HG02623 (cell line): ENCODE measurements around the gene SNX8.
"Not testable (repeated sequence)": the region's sequence is repeated elsewhere in the genome, so short reads cannot be mapped to it uniquely, and the experiment has no call there.

ENCODE experiments used
- ATAC-seq: cut with Tn5 transposase; IDR thresholded peaks from one replicate; pipeline ENCODE4 v1.9.1; 2021; ENCODE audit warnings: moderate library complexity; ENCODE audit not compliant: unreplicated experiment

The SNX8 gene, protein sequence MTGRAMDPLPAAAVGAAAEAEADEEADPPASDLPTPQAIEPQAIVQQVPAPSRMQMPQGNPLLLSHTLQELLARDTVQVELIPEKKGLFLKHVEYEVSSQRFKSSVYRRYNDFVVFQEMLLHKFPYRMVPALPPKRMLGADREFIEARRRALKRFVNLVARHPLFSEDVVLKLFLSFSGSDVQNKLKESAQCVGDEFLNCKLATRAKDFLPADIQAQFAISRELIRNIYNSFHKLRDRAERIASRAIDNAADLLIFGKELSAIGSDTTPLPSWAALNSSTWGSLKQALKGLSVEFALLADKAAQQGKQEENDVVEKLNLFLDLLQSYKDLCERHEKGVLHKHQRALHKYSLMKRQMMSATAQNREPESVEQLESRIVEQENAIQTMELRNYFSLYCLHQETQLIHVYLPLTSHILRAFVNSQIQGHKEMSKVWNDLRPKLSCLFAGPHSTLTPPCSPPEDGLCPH

DNA sequence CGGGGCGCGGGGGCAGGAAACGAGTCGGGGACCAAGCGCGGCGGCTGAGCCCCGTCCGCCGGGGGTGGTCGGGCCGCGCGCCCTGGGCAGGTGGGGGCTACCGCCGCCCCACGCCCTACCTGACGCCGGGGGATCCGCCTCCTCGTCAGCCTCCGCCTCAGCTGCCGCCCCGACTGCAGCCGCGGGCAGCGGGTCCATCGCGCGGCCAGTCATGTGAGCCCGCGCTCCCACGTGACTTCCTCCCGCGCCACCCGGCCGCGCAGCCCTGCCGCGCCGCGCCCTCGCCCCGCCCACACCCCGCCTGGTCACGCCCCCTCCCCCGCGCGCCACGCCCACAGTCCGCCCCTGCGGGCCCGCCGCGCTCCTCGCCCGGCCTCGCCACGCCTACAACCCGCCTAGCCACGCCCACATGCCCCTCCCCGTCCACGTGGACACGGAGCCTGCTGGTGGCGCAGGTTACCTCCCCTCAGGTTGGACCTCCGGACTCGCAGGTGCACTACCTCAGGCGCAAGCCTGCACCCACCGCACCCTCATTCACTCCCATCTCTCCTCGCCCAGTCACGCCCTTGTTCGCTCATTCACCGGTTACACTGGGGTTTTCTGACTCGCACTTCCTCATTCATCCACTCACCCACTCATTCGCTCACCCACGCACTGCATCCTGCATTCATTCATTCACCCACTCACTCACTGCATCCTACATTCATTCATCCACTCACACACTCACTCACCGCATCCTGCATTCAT, at the start of gene SNX8:
Gene SNX8, minus strand, starts transcription at position 233 of the 747 bp plus-strand sequence. Its CDS starts 20 bp downstream, at position 213.
- peak; percentile 73 for ATAC-seq

DNA sequence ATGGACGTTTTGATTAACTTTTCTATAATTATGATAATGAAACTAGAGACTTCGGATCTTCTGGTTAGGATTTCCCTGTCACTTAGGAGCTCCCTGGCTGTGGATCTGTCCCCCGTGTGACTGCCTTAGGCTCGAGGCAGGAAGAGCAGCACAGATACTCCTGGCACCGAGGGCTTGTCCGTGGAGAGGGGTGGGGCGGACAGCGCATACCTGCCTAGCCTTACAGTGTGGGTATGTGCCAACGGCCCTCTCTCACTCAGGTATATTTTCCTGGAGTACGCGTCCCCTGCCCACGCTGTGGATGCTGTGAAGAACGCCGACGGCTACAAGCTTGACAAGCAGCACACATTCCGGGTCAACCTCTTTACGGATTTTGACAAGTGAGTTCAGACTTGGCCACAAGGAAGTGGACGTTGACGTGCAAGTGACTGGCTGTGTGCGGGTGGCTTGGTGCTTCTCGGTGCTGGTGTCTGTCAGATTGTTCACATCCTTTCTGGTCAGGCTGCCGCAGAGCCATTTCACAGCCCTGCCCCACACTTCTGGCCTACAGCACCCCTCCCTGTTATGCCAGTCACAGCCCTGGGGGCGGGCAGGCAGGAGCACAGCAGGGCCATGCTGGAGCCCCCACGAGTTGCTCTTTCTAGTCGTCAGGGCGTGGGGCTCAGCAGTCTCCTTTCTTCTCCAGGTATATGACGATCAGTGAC, 48.3 kb upstream of the SNX8 start:
- no peak for ATAC-seq

DNA sequence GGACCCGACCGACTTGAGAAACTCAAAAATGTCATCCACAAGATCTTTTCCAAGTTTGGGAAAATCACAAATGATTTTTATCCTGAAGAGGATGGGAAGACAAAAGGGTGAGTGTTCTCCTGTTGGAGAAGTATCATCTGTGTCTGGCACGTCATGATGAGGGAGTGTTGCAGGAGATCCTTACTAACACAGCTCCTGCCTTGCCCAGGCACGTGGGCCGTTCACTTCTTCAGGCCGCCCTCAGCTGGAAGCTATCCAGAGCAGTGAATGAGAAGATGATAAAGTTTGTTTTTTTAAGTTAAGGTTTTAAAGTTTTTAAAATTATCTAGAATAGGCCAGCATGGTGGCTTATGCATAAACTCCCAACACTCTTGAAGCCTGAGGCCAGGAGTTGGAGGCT, 46.6 kb upstream of the SNX8 start:
- no peak for ATAC-seq

DNA sequence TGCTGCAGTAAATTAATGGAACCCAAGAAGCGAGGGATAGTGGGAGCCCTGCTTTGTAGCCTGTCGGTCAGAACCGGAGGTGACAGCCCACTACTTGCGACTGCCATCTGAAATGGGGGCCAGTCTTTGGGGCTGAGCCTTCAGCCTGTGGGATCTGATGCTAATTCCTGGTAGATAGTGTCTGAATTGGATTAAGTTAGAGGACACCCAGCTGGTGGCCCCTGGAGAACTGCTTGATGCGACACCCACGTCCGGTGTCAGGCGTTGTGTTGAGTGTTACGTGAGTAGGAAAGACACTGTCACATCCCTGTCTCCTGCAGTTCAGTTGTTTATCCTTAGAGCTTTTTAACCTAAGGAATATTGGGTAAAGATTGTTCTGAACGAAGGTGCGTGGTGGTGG, 45.4 kb upstream of the SNX8 start:
- no peak for ATAC-seq

- no peak for ATAC-seq
Measured at GRCh38 chr7:2358968-2359527, 44.8 kb upstream of the SNX8 start.

DNA sequence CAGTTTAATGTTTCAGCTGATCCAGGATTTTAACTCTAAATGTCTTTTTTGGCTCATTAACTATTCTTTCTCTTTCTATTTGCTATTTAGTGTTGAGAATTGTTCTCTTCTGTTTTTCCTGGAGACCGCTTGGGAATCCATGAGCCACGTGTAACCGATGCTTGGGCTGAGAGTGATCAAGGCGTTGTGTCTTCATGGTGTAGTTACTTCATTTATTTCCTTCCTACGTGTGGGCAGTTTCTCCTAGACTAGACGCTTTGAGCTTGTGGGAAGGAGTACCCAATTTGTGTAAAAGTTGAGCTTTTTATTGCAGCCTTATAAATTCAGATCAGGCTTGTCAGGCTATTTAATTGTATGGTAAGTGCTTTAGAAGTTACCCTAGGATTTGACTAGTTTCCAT, 43.3 kb upstream of the SNX8 start:
- ATAC-seq: no peak

DNA sequence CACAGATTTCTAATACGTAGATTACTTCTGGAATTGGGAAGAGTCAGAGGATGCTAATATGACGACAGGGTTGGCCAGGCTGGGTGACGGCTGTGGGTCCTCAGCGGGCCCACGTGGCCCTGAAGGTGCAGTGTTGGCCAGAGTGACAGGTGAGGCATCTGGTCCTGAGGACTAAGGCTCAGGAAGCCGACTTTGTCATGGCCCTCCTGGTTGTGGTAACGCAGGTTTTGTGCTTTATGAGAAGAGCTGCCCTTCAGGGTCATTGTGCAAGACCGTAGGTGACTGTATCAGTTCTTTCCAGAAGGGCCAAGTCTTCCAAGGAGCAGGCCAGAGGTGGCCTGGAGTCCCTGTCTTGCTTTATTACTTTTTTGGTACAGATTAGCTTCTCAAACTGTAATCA, 42.9 kb upstream of the SNX8 start:
- no peak for ATAC-seq

DNA sequence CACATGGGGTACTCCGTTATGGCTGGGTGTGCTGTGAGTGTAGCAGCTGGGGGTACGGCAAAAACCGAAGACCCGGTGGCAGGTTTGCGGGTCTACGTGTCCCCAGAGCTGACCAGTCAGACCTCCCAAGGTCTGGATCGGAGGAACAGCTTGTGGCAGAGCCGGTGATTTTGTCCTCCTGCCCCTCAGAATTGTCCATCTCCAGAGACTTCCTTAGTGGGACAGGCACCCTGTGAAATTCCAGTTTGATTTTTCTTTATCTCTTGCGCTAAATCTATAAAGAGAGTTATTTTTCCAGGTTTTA, 41.4 kb upstream of the SNX8 start:
- ATAC-seq: no peak

GRCh38 chr7:2354939-2355704, 40.9 kb upstream of the SNX8 start:
- ATAC-seq: peak; percentile 25

GRCh38 chr7:2354186-2354938, 40.1 kb upstream of the SNX8 start, which contains the start of gene EIF3B:
EIF3B (plus strand) TSS chr7:2354827; CDS start chr7:2354922, 95 bp downstream.
- ATAC-seq: peak; percentile 81

DNA sequence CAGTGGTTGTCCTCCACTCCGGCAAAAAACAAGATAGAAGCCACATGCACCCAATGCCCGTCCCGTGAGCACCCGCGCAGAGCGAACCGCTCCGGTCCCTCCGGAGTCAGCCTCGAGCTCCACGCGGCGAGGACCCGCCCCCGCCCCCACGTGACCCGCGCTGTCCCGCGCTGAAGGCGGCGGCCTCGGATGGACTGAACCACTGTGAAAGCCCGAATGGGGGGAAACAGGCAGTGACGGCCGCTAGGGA, 39.6 kb upstream of the SNX8 start:
- ATAC-seq: peak; percentile 41

- ATAC-seq: no peak
Measured at GRCh38 chr7:2353113-2353935, 39.1 kb upstream of the SNX8 start.

GRCh38 chr7:2350861-2351260, 36.6 kb upstream of the SNX8 start:
- ATAC-seq: no peak

DNA sequence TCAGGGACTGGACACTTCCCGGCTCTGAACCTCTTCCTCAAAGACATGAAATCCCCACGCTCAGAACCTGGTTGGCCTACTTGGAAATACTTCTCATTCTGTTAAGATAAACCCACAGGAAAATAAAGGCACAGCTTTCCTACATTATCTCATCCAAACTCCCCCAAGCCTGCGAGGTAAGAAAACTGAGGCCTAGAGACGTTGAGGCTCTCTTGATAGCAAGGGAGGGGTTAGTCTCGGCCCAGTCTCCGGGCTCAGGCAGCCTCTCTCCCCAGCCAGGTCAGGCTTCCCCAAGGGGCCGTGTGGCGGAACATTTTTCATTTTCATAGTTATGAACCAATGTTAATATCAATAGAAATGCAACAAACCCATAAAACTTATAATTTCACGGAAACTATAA, 35.8 kb upstream of the SNX8 start:
- no peak for ATAC-seq

GRCh38 chr7:2347351-2348063, 33.3 kb upstream of the SNX8 start:
- ATAC-seq: not testable (repeated sequence)

GRCh38 chr7:2336626-2337299, 22.5 kb upstream of the SNX8 start:
- no peak for ATAC-seq

- not testable (repeated sequence) for ATAC-seq
Measured at GRCh38 chr7:2332606-2333231, 18.5 kb upstream of the SNX8 start.

DNA sequence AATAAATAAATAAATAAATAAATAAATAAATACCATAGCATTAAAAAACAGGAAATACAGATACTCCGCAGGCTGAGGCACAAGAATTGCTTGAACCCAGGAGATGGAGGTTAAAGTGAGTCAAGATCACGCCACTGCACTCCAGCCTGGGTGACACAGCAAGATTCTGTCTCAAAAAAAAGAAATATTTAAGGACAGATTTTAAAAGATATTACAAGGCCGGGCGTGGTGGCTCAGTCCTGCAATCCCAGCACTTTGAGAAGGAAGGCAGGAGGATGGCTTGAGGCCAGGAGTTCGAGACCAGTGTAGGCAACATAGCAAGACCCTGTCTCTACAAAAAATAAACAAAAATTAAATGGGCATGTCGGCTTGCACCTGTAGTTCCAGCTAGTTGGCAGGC, 17.5 kb upstream of the SNX8 start:
- no peak for ATAC-seq
